ENCODE measurements around the gene NRP1. TPM values are rescaled to one million over a fixed set of nuclear protein-coding genes. Genes with fewer than 3 reads are reported as not detected.

NRP1 gene
- polyA plus RNA-seq, 3 donors, result 1.1 to 1.7 (median 1.3) TPM

- H3K27ac ChIP-seq (ENCODE audit: low read depth in 1 of 2, low read length in 2 of 2), result no peak overlapping the region
- Mint-ChIP-seq H3K9me3 (peaks cover 0 to 3% (median 0%) of the 10 kb centered on the region in 7 donors), H3K27ac (peak overlapping the region in 1 of 7 donors; percentile 59), H3K4me1 (no peaks in the 10 kb centered on the region), H3K27me3 (ENCODE audit: low read depth in 3 of 3) (peaks cover 5 to 11% (median 6%) of the 10 kb centered on the region in 3 donors), H3K4me3 (no peak overlapping the region), H3K36me3 (no peaks in the 10 kb centered on the region)
- WGBS (ENCODE audit: insufficient coverage), result 86% methylated on average over 4 of the region's 9 CpGs
- no peak overlapping the region for H3K4me3 ChIP-seq (replicated peaks in 1 of 3; ENCODE audit: low read depth in 2 of 3, low read length in 3 of 3)
- no peaks in the 10 kb centered on the region for H3K79me2 ChIP-seq (ENCODE audit: insufficient read depth, low read length)
- H3K27me3 ChIP-seq (ENCODE audit: control insufficient read depth in 2 of 2, insufficient read depth in 2 of 2, low read length in 2 of 2), result no peaks in the 10 kb centered on the region
- H4K20me1 ChIP-seq (ENCODE audit: insufficient read depth, low read length), result no peaks in the 10 kb centered on the region
- no peaks in the 10 kb centered on the region for H3K9me3 ChIP-seq (replicated peaks in 1 of 2; ENCODE audit: control insufficient read depth in 1 of 2, insufficient read depth in 1 of 2, low read length in 2 of 2)
- no peak for DNase-seq
- intact Hi-C loops (cut with micrococcal nuclease), result no loop called here
- no peaks in the 10 kb centered on the region for H3K36me3 ChIP-seq (replicated peaks in 1 of 2; ENCODE audit: control insufficient read depth in 1 of 2, insufficient read depth in 2 of 2, low read length in 2 of 2)
- no peak for TF ChIP-seq CTCF (IDR thresholded peaks at IDR 0.05)
- no peak overlapping the region for H3K9ac ChIP-seq (ENCODE audit: insufficient read depth, low read length, poor library complexity, severe bottlenecking)
- no peak overlapping the region for H3K4me2 ChIP-seq (replicated peaks; ENCODE audit: extremely low read depth, low read length, poor library complexity, severe bottlenecking)
- H2AFZ ChIP-seq (ENCODE audit: insufficient read depth, low read depth, low read length, poor library complexity, severe bottlenecking), result no peak overlapping the region
- no peaks in the 10 kb centered on the region for H3K4me1 ChIP-seq (ENCODE audit: control insufficient read depth in 1 of 2, insufficient read depth in 2 of 2, low read length in 2 of 2)
Observed at GRCh38 chr10:33257439-33258080, 76.9 kb downstream of the NRP1 start.

- 100% methylated on average over 4 of the region's 4 CpGs for WGBS (ENCODE audit: insufficient coverage)
- Mint-ChIP-seq H3K27ac (no peak overlapping the region), H3K4me3 (no peak overlapping the region), H3K4me1 (no peaks in the 10 kb centered on the region), H3K27me3 (ENCODE audit: low read depth in 3 of 3) (peaks cover 6 to 12% (median 6%) of the 10 kb centered on the region in 3 donors), H3K9me3 (peaks cover 0 to 13% (median 5%) of the 10 kb centered on the region in 7 donors), H3K36me3 (no peaks in the 10 kb centered on the region)
- TF ChIP-seq CTCF (IDR thresholded peaks at IDR 0.05), result no peak
- intact Hi-C loops (cut with micrococcal nuclease), result no loop called here
- H3K36me3 ChIP-seq (replicated peaks in 1 of 2; ENCODE audit: control insufficient read depth in 1 of 2, insufficient read depth in 2 of 2, low read length in 2 of 2), result no peaks in the 10 kb centered on the region
- H3K27me3 ChIP-seq (ENCODE audit: control insufficient read depth in 2 of 2, insufficient read depth in 2 of 2, low read length in 2 of 2), result no peaks in the 10 kb centered on the region
- no peak overlapping the region for H3K4me3 ChIP-seq (replicated peaks in 1 of 3; ENCODE audit: low read depth in 2 of 3, low read length in 3 of 3)
- no peak overlapping the region for H3K27ac ChIP-seq (ENCODE audit: low read depth in 1 of 2, low read length in 2 of 2)
- H3K4me1 ChIP-seq (ENCODE audit: control insufficient read depth in 1 of 2, insufficient read depth in 2 of 2, low read length in 2 of 2), result no peaks in the 10 kb centered on the region
- no peak for DNase-seq
- no peak overlapping the region for H3K9ac ChIP-seq (ENCODE audit: insufficient read depth, low read length, poor library complexity, severe bottlenecking)
- H3K79me2 ChIP-seq (ENCODE audit: insufficient read depth, low read length), result no peaks in the 10 kb centered on the region
- H4K20me1 ChIP-seq (ENCODE audit: insufficient read depth, low read length), result no peaks in the 10 kb centered on the region
- H3K4me2 ChIP-seq (replicated peaks; ENCODE audit: extremely low read depth, low read length, poor library complexity, severe bottlenecking), result no peak overlapping the region
- no peak overlapping the region for H2AFZ ChIP-seq (ENCODE audit: insufficient read depth, low read depth, low read length, poor library complexity, severe bottlenecking)
- peaks cover 3 to 5% of the 10 kb centered on the region in 2 donors for H3K9me3 ChIP-seq (replicated peaks in 1 of 2; ENCODE audit: control insufficient read depth in 1 of 2, insufficient read depth in 1 of 2, low read length in 2 of 2)
Observed at GRCh38 chr10:33256458-33256857, 78.0 kb downstream of the NRP1 start.
